BJ (cell line): Measurements from ENCODE around the gene MBD1. TPM values are rescaled to one million over a fixed set of nuclear protein-coding genes. Genes with fewer than 3 reads are reported as not detected.
"Not testable (repeated sequence)": the region's sequence is repeated elsewhere in the genome, so short reads cannot be mapped to it uniquely, and the experiment has no call there.

Experiments used
- CTCF ChIA-PET: fragments of 350-600 bp; formaldehyde crosslinking; extraction: SDS; loops from one replicate; lab custom pipeline; 2021; ENCODE audit warnings: antibody characterized with exemption, inconsistent platforms; lab: Yijun Ruan, JAX
- POLR2A ChIA-PET: fragments of 300-600 bp; sonication (Branson Sonifier 250); formaldehyde crosslinking; extraction: SDS; loops from one replicate; lab custom pipeline; 2021; ENCODE audit warnings: antibody characterized with exemption; lab: Charles Lee
- DNase-seq: peaks from one replicate; pipeline ENCODE4 v3.0.0-alpha.2; 2011; ENCODE audit warnings: low read depth
- H3K27me3 ChIP-seq: 2 replicates; pipeline ENCODE4 v1.6.0; 2011; ENCODE audit warnings: low read length; ENCODE audit not compliant: control insufficient read depth, insufficient read depth
- H3K36me3 ChIP-seq: 2 replicates; pipeline ENCODE4 v1.5.1; 2011; ENCODE audit warnings: low read length; ENCODE audit not compliant: control insufficient read depth, insufficient read depth
- H3K4me3 ChIP-seq: 2 replicates; pipeline ENCODE4 v1.5.1; 2011; ENCODE audit warnings: low read depth, mild to moderate bottlenecking, control low read depth, low read length
- polyA plus RNA-seq: library from polyadenylated mRNA; depleted of rRNA; stranded (reverse); fragments of >200 nt; gene quantifications from 2 replicates; pipeline ENCODE4 v1.2.3, GENCODE V29; 2011
- TF ChIP-seq, protein P1 (sequence below): IDR thresholded peaks from 2 replicates; pipeline ENCODE4 v1.5.1; 2011; ENCODE audit warnings: low read depth, mild to moderate bottlenecking, control low read depth, inconsistent platforms, low read length, moderate library complexity; ENCODE audit not compliant: insufficient read depth

Gene MBD1
- polyA plus RNA-seq, 1 experiment: 54.4 TPM

DNA sequence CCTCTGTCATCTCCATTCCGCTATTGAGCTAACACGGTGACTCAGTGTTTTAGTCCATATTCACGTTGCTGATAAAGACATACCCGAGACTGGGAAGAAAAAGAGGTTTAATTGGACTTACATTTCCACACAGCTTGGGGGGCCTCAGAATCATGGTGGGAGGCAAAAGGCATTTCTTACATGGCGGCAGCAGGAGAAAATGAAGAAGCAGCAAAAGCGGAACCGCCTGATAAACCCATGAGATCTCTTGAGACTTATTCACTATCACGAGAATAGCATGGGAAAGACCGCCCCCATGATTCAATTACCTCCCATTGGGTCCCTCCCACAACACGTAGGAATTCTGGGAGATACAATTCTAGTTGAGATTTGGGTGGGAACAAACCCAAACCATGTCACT, 28.8 kb upstream of the MBD1 start:
- ChIA-PET CTCF (interaction anchor here (1.6 kb wide), 1 partner anchor 47 kb away, joined by 5 read pairs; no protein-coding TSS in a partner anchor), POLR2A (no interaction called here)
- Histone ChIP-seq H3K4me3 (no peak overlapping the region), H3K27me3 (no peaks in the 10 kb centered on the region), H3K36me3 (no peaks in the 10 kb centered on the region)
- DNase-seq: no peak
- TF ChIP-seq, protein P1, sequence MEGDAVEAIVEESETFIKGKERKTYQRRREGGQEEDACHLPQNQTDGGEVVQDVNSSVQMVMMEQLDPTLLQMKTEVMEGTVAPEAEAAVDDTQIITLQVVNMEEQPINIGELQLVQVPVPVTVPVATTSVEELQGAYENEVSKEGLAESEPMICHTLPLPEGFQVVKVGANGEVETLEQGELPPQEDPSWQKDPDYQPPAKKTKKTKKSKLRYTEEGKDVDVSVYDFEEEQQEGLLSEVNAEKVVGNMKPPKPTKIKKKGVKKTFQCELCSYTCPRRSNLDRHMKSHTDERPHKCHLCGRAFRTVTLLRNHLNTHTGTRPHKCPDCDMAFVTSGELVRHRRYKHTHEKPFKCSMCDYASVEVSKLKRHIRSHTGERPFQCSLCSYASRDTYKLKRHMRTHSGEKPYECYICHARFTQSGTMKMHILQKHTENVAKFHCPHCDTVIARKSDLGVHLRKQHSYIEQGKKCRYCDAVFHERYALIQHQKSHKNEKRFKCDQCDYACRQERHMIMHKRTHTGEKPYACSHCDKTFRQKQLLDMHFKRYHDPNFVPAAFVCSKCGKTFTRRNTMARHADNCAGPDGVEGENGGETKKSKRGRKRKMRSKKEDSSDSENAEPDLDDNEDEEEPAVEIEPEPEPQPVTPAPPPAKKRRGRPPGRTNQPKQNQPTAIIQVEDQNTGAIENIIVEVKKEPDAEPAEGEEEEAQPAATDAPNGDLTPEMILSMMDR: no peak

DNA sequence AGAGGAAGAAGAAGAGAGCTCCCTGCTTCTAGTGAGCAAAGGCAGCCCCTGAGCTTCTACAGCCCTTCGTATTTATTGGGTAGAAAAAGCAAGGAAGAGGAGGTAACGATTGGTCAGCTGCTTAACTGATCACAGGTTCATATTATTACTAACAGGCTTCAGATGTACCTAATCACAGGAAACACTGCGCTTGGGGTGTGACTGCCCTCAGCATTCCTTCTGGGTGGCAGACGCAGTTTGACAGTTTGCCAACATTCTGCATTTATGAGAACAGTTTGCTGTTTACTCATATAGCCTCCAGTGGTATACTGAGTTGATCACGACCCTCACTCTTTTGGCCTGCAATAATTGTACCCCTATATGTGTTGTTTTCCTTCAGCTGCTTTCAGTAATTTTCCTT, 27.5 kb upstream of the MBD1 start:
- POLR2A ChIA-PET, DNase-seq, H3K36me3 ChIP-seq, H3K27me3 ChIP-seq, H3K4me3 ChIP-seq: not testable (repeated sequence)
- CTCF ChIA-PET: interaction anchor here (1.6 kb wide), 1 partner anchor 48 kb away, joined by 5 read pairs; no protein-coding TSS in a partner anchor

DNA sequence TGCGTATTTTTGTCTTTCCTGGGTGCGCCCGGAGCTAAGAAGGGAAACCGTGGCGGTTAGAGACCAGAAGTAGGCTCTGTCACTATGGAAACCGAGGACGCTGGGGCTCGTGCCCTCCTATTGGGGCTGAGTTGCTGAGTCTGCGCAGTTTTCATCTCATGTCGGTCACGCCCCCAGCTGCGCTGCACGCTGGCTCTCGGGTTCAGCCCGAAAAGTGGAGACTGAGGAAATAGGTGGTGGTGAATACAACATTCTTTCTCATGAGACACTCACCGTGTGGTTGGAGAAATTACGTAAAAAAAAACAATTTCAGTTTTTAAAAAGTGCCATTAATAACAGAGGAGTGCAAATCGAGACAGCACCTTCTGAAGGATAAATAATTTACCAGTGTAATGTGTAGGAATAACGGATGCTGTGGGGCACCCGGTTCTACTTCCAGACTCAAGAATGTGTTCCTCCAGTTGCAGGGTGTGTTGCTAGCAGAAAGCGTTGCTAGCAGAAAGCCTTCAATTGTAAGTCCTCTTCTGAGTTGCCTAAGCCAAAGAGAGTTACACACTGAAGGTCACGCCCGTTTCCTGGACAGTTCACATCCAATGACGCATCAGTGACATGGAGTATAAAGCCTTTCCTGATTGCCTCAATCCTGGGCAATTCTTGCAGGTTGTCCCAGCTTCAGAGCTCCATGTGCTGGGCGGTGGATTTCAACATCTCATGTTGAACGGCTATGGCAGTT, 26.6 kb upstream of the MBD1 start:
- CTCF ChIA-PET: no interaction called here
- no peak for DNase-seq
- POLR2A ChIA-PET: interaction anchor here (0.5 to 1.0 kb wide), 2 partner anchors 9 to 67 kb away, joined by 4 to 5 read pairs; partner anchors contain the start of gene SKA1
- TF ChIP-seq, protein P1: no peak
- Histone ChIP-seq H3K36me3 (no peaks in the 10 kb centered on the region), H3K4me3 (peak overlapping the region; percentile 57), H3K27me3 (no peaks in the 10 kb centered on the region)

GRCh38 chr18:50307400-50307737, 26.0 kb upstream of the MBD1 start:
- ChIA-PET POLR2A (interaction anchor here (1.0 kb wide), 1 partner anchor 68 kb away, joined by 5 read pairs; the partner anchor contains the start of gene SKA1), CTCF (no interaction called here)
- TF ChIP-seq, protein P1: no peak
- no peak for DNase-seq
- H3K27me3 ChIP-seq: no peaks in the 10 kb centered on the region
- H3K36me3 ChIP-seq: no peaks in the 10 kb centered on the region
- H3K4me3 ChIP-seq: peak overlapping the region; percentile 57

GRCh38 chr18:50306944-50307343, 25.6 kb upstream of the MBD1 start:
- Histone ChIP-seq H3K36me3 (no peaks in the 10 kb centered on the region), H3K4me3 (no peak overlapping the region), H3K27me3 (no peaks in the 10 kb centered on the region)
- ChIA-PET CTCF (no interaction called here), POLR2A (interaction anchor here (1.0 kb wide), 1 partner anchor 68 kb away, joined by 5 read pairs; the partner anchor contains the start of gene SKA1)
- TF ChIP-seq, protein P1: no peak
- DNase-seq: no peak
